Measurements from ENCODE around the gene ZNF837. TPM values are rescaled to one million over a fixed set of nuclear protein-coding genes. Genes with fewer than 3 reads are reported as not detected.
"Not testable (repeated sequence)": the region's sequence is repeated elsewhere in the genome, so short reads cannot be mapped to it uniquely, and the experiment has no call there.

Gene ZNF837
- total RNA-seq, 1 donor from 2014 or later = 1.6 TPM

DNA sequence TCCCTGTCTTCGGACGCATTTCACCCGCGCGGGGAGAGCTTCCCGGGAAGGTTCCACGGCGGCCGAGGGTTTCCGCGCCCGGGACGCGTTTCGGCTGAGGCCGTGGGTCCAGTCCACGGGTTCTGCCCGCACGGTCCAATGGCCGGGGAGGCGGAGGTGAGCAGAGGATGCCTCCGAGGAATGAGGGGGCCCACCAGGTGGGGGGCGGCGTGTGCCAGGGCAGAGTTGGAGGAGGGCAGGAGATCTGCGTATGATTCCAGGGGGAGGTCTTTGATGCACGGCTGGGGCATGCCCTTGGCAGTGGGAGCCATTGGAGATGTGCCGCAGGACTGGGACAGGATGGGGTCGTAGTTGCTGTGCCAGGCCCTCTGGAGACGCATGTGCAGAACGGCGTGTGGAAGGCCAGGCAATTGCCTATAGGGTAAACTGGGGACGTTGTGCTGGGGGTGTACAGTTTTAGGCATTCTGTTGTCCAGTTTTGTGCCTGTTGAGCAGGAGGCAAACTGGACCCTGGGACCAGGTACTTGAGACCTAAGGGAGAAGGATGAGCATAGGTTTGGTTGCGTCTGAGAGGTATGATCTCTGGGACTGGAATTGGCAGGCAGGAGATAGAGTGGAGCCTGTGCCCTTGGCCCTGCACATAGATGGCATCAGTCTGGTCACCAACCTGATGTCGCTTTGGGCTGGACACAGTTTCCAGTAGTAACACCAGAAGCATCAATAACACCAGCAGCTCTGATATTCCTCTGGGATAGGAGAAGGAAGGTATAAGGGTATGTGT lies 28.4 kb upstream of the ZNF837 start:
- Histone ChIP-seq H3K27me3 (no peaks in the 10 kb centered on the region), H3K36me3 (no peaks in the 10 kb centered on the region), H3K27ac (peak overlapping the region; percentile 88), H3K4me1 (peaks cover 20% of the 10 kb centered on the region), H3K4me3 (peak overlapping the region; percentile 97), H3K9me3 (no peaks in the 10 kb centered on the region)
- TF ChIP-seq, protein P1, sequence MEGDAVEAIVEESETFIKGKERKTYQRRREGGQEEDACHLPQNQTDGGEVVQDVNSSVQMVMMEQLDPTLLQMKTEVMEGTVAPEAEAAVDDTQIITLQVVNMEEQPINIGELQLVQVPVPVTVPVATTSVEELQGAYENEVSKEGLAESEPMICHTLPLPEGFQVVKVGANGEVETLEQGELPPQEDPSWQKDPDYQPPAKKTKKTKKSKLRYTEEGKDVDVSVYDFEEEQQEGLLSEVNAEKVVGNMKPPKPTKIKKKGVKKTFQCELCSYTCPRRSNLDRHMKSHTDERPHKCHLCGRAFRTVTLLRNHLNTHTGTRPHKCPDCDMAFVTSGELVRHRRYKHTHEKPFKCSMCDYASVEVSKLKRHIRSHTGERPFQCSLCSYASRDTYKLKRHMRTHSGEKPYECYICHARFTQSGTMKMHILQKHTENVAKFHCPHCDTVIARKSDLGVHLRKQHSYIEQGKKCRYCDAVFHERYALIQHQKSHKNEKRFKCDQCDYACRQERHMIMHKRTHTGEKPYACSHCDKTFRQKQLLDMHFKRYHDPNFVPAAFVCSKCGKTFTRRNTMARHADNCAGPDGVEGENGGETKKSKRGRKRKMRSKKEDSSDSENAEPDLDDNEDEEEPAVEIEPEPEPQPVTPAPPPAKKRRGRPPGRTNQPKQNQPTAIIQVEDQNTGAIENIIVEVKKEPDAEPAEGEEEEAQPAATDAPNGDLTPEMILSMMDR (IDR thresholded peaks at IDR 0.05) = no peak
- intact Hi-C loops (cut with DNase I) = no loop called here
- ATAC-seq (peak; percentile 14), DNase-seq (peak; percentile 73)

- H3K27ac ChIP-seq = peak within 1 kb of the TSS; percentile 88
- H3K4me1 ChIP-seq = peaks cover 20% of the 10 kb centered on the region
- no peaks in the 10 kb centered on the region for H3K27me3 ChIP-seq
- intact Hi-C loops (cut with DNase I) = no loop called here
- DNase-seq = peak; percentile 98
- TF ChIP-seq, protein P1 (IDR thresholded peaks at IDR 0.05) = no peak
- H3K9me3 ChIP-seq = no peaks in the 10 kb centered on the region
- ATAC-seq = peak; percentile 98
- H3K4me3 ChIP-seq = peak within 1 kb of the TSS; percentile 97
- H3K36me3 ChIP-seq = no peaks in the 10 kb centered on the region
Observed at GRCh38 chr19:58408152-58409009, 27.6 kb upstream of the ZNF837 start, which contains the start of gene ZNF584. Gene ZNF584, plus strand, starts transcription at chr19:58408649. Its CDS starts 499 bp downstream, at chr19:58409148.

- no peaks in the 10 kb centered on the region for H3K9me3 ChIP-seq
- no peaks in the 10 kb centered on the region for H3K36me3 ChIP-seq
- peak overlapping the region; percentile 97 for H3K4me3 ChIP-seq
- TF ChIP-seq, protein P1 (IDR thresholded peaks at IDR 0.05) = no peak
- DNase-seq (peak; percentile 67), ATAC-seq (peak; percentile 4)
- H3K27me3 ChIP-seq = no peaks in the 10 kb centered on the region
- peak overlapping the region; percentile 88 for H3K27ac ChIP-seq
- intact Hi-C loops (cut with DNase I) = no loop called here
- peaks cover 20% of the 10 kb centered on the region for H3K4me1 ChIP-seq
Observed at GRCh38 chr19:58407658-58408151, 26.9 kb upstream of the ZNF837 start.

DNA sequence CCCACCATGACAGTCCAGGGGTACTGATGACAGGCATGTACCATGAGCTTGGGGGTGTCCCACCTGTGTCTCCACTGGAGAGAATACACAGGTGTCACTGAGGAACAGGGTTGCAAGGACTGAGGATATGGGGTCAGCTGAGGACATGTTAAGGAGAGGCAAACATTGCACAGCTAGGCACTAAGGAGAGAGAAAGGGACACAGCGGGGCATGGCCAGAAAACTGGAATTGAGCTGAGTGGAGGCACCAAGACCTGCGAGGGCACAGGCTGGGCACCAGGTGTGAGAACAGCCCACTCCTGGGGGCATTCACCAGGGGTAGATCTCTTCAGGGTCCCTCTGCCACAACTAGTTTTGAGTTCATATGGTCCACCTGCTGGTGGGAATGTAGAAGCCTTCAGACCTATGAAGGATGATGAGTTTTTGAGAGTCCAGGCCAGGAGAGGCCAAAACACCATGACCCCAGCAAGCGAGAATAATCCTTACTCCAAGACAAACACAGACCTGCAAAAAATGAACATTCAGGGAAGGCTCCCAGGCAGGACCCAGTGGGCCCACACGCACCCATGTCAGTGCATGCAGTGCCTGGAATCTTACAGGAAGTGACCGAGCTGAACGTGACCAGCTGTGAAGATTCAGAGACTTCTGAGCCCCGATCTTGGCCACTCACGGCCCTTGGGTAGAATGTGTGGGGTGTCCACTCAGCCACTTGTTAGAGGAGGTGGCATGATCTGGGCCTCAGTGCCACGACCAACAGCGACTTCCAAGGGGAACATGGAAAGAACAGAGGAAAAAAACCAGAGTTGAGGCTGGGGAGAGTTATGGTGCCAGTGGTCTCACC lies 26.2 kb upstream of the ZNF837 start:
- TF ChIP-seq, protein P1 (IDR thresholded peaks at IDR 0.05) = peak; percentile 14
- no peaks in the 10 kb centered on the region for H3K9me3 ChIP-seq
- ATAC-seq = no peak
- peaks cover 22% of the 10 kb centered on the region for H3K4me1 ChIP-seq
- peak overlapping the region; percentile 97 for H3K4me3 ChIP-seq
- no peak for DNase-seq
- intact Hi-C loops (cut with DNase I) = no loop called here
- no peaks in the 10 kb centered on the region for H3K27me3 ChIP-seq
- H3K27ac ChIP-seq = peak overlapping the region; percentile 88
- H3K36me3 ChIP-seq = no peaks in the 10 kb centered on the region

GRCh38 chr19:58403920-58404478 lies 23.2 kb upstream of the ZNF837 start:
- intact Hi-C loops (cut with DNase I); ATAC-seq; DNase-seq; H3K27ac ChIP-seq; H3K4me3 ChIP-seq; H3K27me3 ChIP-seq; H3K36me3 ChIP-seq; H3K9me3 ChIP-seq: not testable (repeated sequence)
- peaks cover 26% of the 10 kb centered on the region for H3K4me1 ChIP-seq

Measured in upper lobe of right lung (tissue), 1 donor.